Sigmoid colon (tissue), 7 donors: Measurements from ENCODE around the gene LMO2. TPM values are rescaled to one million over a fixed set of nuclear protein-coding genes. Genes with fewer than 3 reads are reported as not detected.
"Not testable (repeated sequence)": the region's sequence is repeated elsewhere in the genome, so short reads cannot be mapped to it uniquely, and the experiment has no call there.

Source experiments
- DNase-seq: peaks from one replicate; pipeline ENCODE4 v3.0.0-alpha.2; 2019
- H3K27ac ChIP-seq, 4 donors: fragments of 200-600 bp; sonication (generic); one replicate each; pipeline ENCODE4 v1.5.1; 2016 to 2019; ENCODE audit warnings: mild to moderate bottlenecking in 1 of 4
- H3K27me3 ChIP-seq, 3 donors: fragments of 200-600 bp; sonication (generic); one replicate each; pipeline ENCODE4 v1.5.1; 2019; ENCODE audit warnings: mild to moderate bottlenecking in 1 of 3
- H3K36me3 ChIP-seq, 4 donors: fragments of 200-600 bp; sonication (generic); one replicate each; pipeline ENCODE4 v1.5.1; 2016 to 2019
- H3K4me1 ChIP-seq, 4 donors: fragments of 200-600 bp; sonication (generic); one replicate each; pipeline ENCODE4 v1.5.1; 2017 to 2019
- H3K4me3 ChIP-seq, 4 donors: fragments of 200-600 bp; sonication (generic); one replicate each; pipeline ENCODE4 v1.5.1; 2017 to 2019; ENCODE audit warnings: mild to moderate bottlenecking in 2 of 4, moderate library complexity in 1 of 4
- H3K9me3 ChIP-seq, 4 donors: fragments of 200-600 bp in 3 of 4; sonication (generic) in 3 of 4; one replicate each; pipeline versions ENCODE4 v1.5.1 to v1.6.1; 2013 to 2019
- EP300 ChIP-seq, 4 donors: sonication (generic); formaldehyde crosslinking; IDR thresholded peaks; one replicate each; pipeline ENCODE4 v1.6.1; 2017; ENCODE audit warnings: antibody characterized with exemption in 4 of 4
- POLR2A ChIP-seq, 2 donors: fragments of 450-650 bp; IDR thresholded peaks; one replicate each; pipeline ENCODE4 v1.6.1; 2016; ENCODE audit warnings: antibody characterized with exemption in 2 of 2, mild to moderate bottlenecking in 2 of 2, moderate library complexity in 2 of 2
- POLR2AphosphoS5 ChIP-seq, 4 donors: sonication (generic); formaldehyde crosslinking; IDR thresholded peaks; one replicate each; pipeline ENCODE4 v1.6.1; 2017; ENCODE audit warnings: antibody characterized with exemption in 4 of 4
- WGBS, 2 donors: extraction: QIAGEN DNeasy Blood & Tissue Kit; methylation state at CpG; one replicate each; pipeline ENCODE4 v1.1.7; 2013; 5-methylcytosine and 5-hydroxymethylcytosine counted together
- intact Hi-C: fragments of 100-400 bp; cut with DNase I; formaldehyde crosslinking; loops from one replicate; pipeline ENCODE4 v1.15.1; 2023
- polyA plus RNA-seq, 3 donors: library from polyadenylated mRNA; stranded (reverse); fragments of 200-250 nt; gene quantifications; one replicate each; pipeline ENCODE4 v1.2.3, GENCODE V29; 2013
- total RNA-seq, 4 donors: library from RNA; depleted of rRNA; stranded (reverse); fragments of >200 nt; gene quantifications; one replicate each; pipeline ENCODE4 v1.1.0, GENCODE V29; 2016
- TF ChIP-seq, protein P1 (sequence below), 4 experiments: fragments of 450-650 bp in 3 of 4; fragments of 200-600 bp in 1 of 4; IDR thresholded peaks; one replicate each; pipeline ENCODE4 v1.5.1; 2016 to 2019; ENCODE audit warnings: antibody characterized with exemption in 4 of 4, mild to moderate bottlenecking in 3 of 4, moderate library complexity in 2 of 4
- donor health status: healthy with polysubstance abuse.
- donor health status: Bipolar disorder and iron deficiency.
- donor health status: healthy.

Gene LMO2
- total and polyA plus RNA-seq, 7 donors, result 4.9 to 19.8 (median 12.3) TPM

DNA sequence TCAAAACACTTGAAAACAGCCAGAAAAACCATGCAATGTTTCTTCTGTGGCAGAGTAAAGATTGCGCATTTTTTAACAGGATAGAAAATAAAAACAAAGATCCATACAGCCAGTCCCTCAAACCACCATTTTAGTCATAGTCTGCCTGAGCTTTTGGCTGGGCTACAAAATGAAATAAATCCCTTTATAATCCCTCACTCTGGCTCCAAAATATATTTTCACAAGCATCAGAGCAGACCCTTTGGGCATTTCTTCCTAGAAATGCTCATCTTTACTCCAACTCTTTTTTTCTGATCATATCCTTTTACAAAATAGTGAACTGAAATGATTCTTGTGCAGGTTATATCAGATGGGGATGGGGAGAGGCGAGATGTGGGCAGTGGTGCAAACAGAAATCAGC, 31.8 kb upstream of the LMO2 start:
- Histone ChIP-seq H3K4me1 (peaks cover 0 to 7% (median 0%) of the 10 kb centered on the region in 4 donors), H3K4me3 (no peak overlapping the region), H3K27me3 (no peaks in the 10 kb centered on the region), H3K9me3 (no peaks in the 10 kb centered on the region), H3K36me3 (no peaks in the 10 kb centered on the region), H3K27ac (no peak overlapping the region)
- WGBS, 2 donors, result 83 to 86% methylated on average over 2 of the region's 2 CpGs
- TF ChIP-seq POLR2AphosphoS5 (IDR thresholded peaks at IDR 0.05) (no peak), EP300 (IDR thresholded peaks at IDR 0.05) (no peak), POLR2A (IDR thresholded peaks at IDR 0.05) (no peak)
- TF ChIP-seq, protein P1, sequence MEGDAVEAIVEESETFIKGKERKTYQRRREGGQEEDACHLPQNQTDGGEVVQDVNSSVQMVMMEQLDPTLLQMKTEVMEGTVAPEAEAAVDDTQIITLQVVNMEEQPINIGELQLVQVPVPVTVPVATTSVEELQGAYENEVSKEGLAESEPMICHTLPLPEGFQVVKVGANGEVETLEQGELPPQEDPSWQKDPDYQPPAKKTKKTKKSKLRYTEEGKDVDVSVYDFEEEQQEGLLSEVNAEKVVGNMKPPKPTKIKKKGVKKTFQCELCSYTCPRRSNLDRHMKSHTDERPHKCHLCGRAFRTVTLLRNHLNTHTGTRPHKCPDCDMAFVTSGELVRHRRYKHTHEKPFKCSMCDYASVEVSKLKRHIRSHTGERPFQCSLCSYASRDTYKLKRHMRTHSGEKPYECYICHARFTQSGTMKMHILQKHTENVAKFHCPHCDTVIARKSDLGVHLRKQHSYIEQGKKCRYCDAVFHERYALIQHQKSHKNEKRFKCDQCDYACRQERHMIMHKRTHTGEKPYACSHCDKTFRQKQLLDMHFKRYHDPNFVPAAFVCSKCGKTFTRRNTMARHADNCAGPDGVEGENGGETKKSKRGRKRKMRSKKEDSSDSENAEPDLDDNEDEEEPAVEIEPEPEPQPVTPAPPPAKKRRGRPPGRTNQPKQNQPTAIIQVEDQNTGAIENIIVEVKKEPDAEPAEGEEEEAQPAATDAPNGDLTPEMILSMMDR (IDR thresholded peaks at IDR 0.05), result no peak
- intact Hi-C loops, result no loop called here
- DNase-seq, result no peak

DNA sequence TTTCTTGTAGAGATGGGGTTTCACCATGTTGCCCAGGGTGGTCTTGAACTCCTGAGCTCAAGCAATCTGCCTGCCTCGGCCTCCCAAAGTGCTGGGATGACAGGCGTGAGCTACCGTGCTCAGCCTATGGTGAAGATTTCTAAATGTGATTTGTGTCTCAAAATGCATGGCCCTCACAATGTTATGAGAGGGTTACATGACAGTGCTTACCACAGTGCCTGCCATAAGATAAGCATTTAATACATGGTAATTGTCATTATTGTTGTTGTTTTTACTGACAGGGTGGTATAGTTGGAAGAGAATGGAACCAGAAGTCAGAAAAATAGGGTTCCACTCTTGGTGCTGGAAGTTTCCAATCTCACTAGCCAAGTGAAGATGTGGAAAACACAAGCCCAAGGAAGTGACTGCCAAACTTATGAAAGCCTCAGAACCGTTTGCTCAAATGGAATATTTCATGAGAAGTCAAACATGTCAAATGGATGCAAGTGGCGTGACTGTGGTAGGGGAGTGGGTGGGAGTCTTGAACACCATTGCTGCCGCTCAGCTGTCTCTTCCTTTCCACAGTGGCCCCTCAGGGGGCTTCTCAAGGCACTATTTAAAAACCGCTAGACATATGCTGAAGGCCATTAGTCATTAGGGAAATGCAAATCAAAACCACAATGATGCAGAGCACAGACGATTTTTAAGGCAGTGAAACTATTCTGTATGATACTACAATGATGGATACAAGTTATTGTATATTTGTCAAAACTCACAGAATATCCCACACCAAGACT, 29.1 kb upstream of the LMO2 start:
- DNase-seq, result no peak
- no peaks in the 10 kb centered on the region for H3K36me3 ChIP-seq
- H3K4me3 ChIP-seq, result no peak overlapping the region
- WGBS, 2 donors, result 65 to 72% methylated on average over 8 of the region's 8 CpGs
- no peaks in the 10 kb centered on the region for H3K27me3 ChIP-seq
- H3K9me3 ChIP-seq, result no peaks in the 10 kb centered on the region
- intact Hi-C loops, result no loop called here
- TF ChIP-seq POLR2A (IDR thresholded peaks at IDR 0.05) (no peak), EP300 (IDR thresholded peaks at IDR 0.05) (no peak), POLR2AphosphoS5 (IDR thresholded peaks at IDR 0.05) (no peak)
- TF ChIP-seq, protein P1 (IDR thresholded peaks at IDR 0.05), result no peak
- H3K4me1 ChIP-seq, result peaks cover 0 to 7% (median 0%) of the 10 kb centered on the region in 4 donors
- H3K27ac ChIP-seq, result no peak overlapping the region

DNA sequence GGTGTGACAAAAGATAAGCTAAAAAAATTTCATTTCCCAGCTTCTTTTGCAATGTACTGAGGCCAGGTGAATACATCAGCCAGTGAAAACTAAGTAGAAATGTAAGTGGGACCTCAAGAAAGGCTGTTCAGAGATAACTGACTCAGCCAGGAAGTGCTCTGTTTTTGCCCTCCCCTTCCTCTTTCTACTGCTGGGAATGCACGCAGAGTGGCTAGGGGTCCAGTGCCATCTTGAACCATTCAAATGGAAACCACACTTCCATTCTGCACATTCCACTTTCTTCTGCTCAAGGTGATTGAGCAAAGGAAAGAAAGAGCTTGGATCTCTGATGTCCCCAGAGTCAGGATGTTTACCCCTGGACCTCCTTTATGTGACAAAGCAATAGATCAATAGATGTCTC, 27.8 kb upstream of the LMO2 start:
- Histone ChIP-seq H3K36me3 (no peaks in the 10 kb centered on the region), H3K4me3 (no peak overlapping the region), H3K4me1 (peaks cover 0 to 7% (median 0%) of the 10 kb centered on the region in 4 donors), H3K9me3 (no peaks in the 10 kb centered on the region), H3K27ac (no peak overlapping the region), H3K27me3 (no peaks in the 10 kb centered on the region)
- intact Hi-C loops, result no loop called here
- DNase-seq, result no peak
- 77 to 91% methylated on average over 1 of the region's 1 CpG for WGBS, 2 donors
- TF ChIP-seq POLR2AphosphoS5 (IDR thresholded peaks at IDR 0.05) (no peak), POLR2A (IDR thresholded peaks at IDR 0.05) (no peak), EP300 (IDR thresholded peaks at IDR 0.05) (no peak)
- TF ChIP-seq, protein P1 (IDR thresholded peaks at IDR 0.05), result no peak

DNA sequence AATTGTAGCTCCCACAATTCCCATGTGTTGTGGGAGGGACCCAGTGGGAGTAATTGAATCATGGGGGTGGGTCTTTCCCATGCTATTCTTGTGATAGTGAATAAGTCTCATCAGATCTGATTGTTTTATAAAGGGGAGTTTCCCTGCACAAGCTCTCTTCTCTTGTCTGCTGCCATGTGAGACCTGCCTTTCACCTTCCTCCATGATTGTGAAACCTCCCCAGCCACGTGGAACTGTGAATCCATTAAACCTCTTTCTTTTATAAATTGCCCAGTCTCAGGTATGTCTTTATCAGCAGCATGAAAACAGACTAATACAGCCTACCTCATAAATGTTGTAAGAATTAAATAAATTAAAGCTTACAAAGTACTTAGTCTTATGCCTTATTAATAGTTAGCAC, 25.5 kb upstream of the LMO2 start:
- H3K4me3 ChIP-seq, H3K27me3 ChIP-seq, H3K4me1 ChIP-seq, H3K27ac ChIP-seq, H3K9me3 ChIP-seq, DNase-seq, H3K36me3 ChIP-seq, intact Hi-C loops: not testable (repeated sequence)
- 30 to 61% methylated on average over 1 of the region's 1 CpG for WGBS, 2 donors

DNA sequence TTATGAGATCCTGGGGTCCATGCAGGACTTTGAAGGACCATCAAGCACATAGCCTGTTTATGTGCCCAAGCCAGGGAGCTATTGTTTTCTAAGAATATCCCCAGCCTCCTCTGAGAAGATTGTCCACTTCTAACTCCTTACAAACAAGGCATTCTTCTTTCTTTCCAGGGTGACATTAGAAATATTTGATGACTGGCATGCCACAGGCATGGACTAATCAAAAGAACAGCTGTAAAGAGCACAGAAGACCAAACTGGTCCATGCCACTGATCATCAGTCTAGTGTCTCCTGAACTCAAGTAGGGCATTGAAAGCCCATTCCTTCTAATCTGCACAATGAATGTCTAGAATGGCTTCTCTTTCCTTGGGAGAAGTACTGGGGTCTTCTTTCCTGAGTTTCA, 24.9 kb upstream of the LMO2 start:
- Histone ChIP-seq H3K4me3 (no peak overlapping the region), H3K4me1 (no peaks in the 10 kb centered on the region), H3K9me3 (peaks cover 0 to 6% (median 3%) of the 10 kb centered on the region in 4 donors), H3K27me3 (no peaks in the 10 kb centered on the region), H3K36me3 (no peaks in the 10 kb centered on the region), H3K27ac (no peak overlapping the region)
- TF ChIP-seq POLR2AphosphoS5 (IDR thresholded peaks at IDR 0.05) (no peak), EP300 (IDR thresholded peaks at IDR 0.05) (no peak), POLR2A (IDR thresholded peaks at IDR 0.05) (no peak)
- TF ChIP-seq, protein P1 (IDR thresholded peaks at IDR 0.05), result no peak
- intact Hi-C loops, result no loop called here
- DNase-seq, result no peak
